Measurements from ENCODE around the gene PLK5. TPM values are rescaled to one million over a fixed set of nuclear protein-coding genes. Genes with fewer than 3 reads are reported as not detected.

Gene PLK5
- total RNA-seq, 1 donor from 2014 or later = 0.09 TPM

DNA sequence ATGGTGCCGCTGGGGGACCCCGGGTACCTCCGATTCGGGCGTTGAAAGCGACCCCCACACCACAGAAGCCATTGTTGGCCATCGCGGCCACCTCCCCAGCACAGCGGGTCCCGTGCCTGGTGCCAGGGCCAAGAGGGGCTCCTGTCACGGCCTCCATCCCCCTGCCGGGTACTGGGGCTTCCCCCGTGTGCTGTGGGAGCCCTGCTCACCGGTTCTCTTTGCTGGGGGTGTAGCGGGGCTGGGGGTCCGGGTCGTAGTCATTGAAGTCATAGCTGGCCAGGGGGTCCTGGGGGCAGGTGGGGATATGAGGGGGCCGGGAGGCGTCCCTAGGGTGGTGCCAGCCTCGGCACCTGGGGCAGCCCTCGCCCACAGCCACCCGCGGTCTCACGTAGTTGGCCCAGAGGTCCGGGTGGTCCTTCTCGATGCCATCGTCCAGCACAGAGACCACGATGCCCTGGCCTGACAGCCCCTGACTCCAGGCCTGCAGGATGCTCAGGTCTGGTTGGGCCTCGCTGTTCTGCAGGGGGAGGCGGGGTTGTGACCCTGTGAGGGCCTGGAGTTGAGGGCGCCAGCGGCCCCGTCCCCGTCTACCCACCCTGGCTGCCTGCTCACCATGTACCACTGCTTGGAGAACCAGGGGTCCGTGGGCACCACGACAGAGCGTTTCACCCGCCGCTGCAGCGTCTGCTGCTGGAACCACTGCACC lies 36.1 kb upstream of the PLK5 start:
- FAIRE-seq (no peak), DNase-seq (ENCODE audit: low read depth) (no peak)
- Histone ChIP-seq H3K27me3 (ENCODE audit: insufficient read depth, low read length) (peaks cover 5% of the 10 kb centered on the region), H3K27ac (ENCODE audit: low read depth, low read length) (no peak overlapping the region), H3K79me2 (ENCODE audit: insufficient read depth, low read length) (no peaks in the 10 kb centered on the region), H3K9me3 (ENCODE audit: insufficient read depth, low read depth, low read length) (no peaks in the 10 kb centered on the region), H3K36me3 (ENCODE audit: insufficient read depth, low read length) (no peaks in the 10 kb centered on the region), H3K4me3 (ENCODE audit: insufficient read depth, low read depth, low read length) (no peak overlapping the region), H2AFZ (ENCODE audit: low read depth, low read length) (no peak overlapping the region), H3K9ac (ENCODE audit: low read length) (no peak overlapping the region), H3K4me1 (ENCODE audit: insufficient read depth, low read length) (peaks cover 15% of the 10 kb centered on the region), H3K4me2 (ENCODE audit: low read length) (no peak overlapping the region), H4K20me1 (ENCODE audit: insufficient read depth, low read length) (no peaks in the 10 kb centered on the region)
- Mint-ChIP-seq H3K27me3 (ENCODE audit: low read depth, unreplicated experiment) (peaks cover 2% of the 10 kb centered on the region), H3K4me1 (ENCODE audit: low read depth, unreplicated experiment) (peaks cover 3% of the 10 kb centered on the region), H3K9me3 (ENCODE audit: unreplicated experiment) (no peaks in the 10 kb centered on the region), H3K36me3 (ENCODE audit: low read depth, unreplicated experiment) (peaks cover 2% of the 10 kb centered on the region), H3K4me3 (ENCODE audit: unreplicated experiment) (no peak overlapping the region), H3K27ac (ENCODE audit: unreplicated experiment) (no peak overlapping the region)
- TF ChIP-seq, protein P1, sequence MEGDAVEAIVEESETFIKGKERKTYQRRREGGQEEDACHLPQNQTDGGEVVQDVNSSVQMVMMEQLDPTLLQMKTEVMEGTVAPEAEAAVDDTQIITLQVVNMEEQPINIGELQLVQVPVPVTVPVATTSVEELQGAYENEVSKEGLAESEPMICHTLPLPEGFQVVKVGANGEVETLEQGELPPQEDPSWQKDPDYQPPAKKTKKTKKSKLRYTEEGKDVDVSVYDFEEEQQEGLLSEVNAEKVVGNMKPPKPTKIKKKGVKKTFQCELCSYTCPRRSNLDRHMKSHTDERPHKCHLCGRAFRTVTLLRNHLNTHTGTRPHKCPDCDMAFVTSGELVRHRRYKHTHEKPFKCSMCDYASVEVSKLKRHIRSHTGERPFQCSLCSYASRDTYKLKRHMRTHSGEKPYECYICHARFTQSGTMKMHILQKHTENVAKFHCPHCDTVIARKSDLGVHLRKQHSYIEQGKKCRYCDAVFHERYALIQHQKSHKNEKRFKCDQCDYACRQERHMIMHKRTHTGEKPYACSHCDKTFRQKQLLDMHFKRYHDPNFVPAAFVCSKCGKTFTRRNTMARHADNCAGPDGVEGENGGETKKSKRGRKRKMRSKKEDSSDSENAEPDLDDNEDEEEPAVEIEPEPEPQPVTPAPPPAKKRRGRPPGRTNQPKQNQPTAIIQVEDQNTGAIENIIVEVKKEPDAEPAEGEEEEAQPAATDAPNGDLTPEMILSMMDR (IDR thresholded peaks at IDR 0.05; ENCODE audit: insufficient read depth, low read depth, low read length) = no peak
- TF ChIP-seq EZH2 (IDR thresholded peaks at IDR 0.05; ENCODE audit: insufficient read depth, low read length) = no peak

DNA sequence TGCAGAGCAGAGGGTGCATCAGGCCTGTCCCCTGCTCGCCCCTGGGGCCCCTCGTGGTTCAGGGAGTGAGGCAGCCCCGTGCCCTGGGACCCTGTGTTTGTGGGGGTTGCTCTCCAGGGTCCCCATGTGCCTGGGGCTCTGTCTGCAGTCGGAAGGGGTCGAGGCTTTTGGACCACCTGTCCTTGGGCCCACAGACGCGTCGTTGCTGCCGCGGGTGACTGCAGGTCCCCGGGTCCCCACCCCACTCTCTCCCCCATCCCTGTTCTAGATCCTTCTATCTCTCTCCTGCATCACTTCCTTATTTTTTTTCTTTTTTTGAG lies 35.6 kb upstream of the PLK5 start:
- H3K4me3 Mint-ChIP-seq (ENCODE audit: unreplicated experiment) = no peak overlapping the region
- Histone ChIP-seq H4K20me1 (ENCODE audit: insufficient read depth, low read length) (no peaks in the 10 kb centered on the region), H3K9me3 (ENCODE audit: insufficient read depth, low read depth, low read length) (no peaks in the 10 kb centered on the region), H3K79me2 (ENCODE audit: insufficient read depth, low read length) (no peaks in the 10 kb centered on the region), H2AFZ (ENCODE audit: low read depth, low read length) (no peak overlapping the region), H3K27me3 (ENCODE audit: insufficient read depth, low read length) (peaks cover 5% of the 10 kb centered on the region), H3K4me3 (ENCODE audit: insufficient read depth, low read depth, low read length) (no peak overlapping the region), H3K36me3 (ENCODE audit: insufficient read depth, low read length) (no peaks in the 10 kb centered on the region), H3K4me2 (ENCODE audit: low read length) (no peak overlapping the region), H3K9ac (ENCODE audit: low read length) (no peak overlapping the region), H3K27ac (ENCODE audit: low read depth, low read length) (no peak overlapping the region), H3K4me1 (ENCODE audit: insufficient read depth, low read length) (peaks cover 15% of the 10 kb centered on the region)
- no peak overlapping the region for H3K27ac Mint-ChIP-seq (ENCODE audit: unreplicated experiment)
- FAIRE-seq = no peak
- no peak for DNase-seq (ENCODE audit: low read depth)
- no peaks in the 10 kb centered on the region for H3K9me3 Mint-ChIP-seq (ENCODE audit: unreplicated experiment)
- no peak for TF ChIP-seq EZH2 (IDR thresholded peaks at IDR 0.05; ENCODE audit: insufficient read depth, low read length)
- TF ChIP-seq, protein P1 (IDR thresholded peaks at IDR 0.05; ENCODE audit: insufficient read depth, low read depth, low read length) = no peak
- peaks cover 3% of the 10 kb centered on the region for H3K4me1 Mint-ChIP-seq (ENCODE audit: low read depth, unreplicated experiment)
- peaks cover 2% of the 10 kb centered on the region for H3K27me3 Mint-ChIP-seq (ENCODE audit: low read depth, unreplicated experiment)
- peaks cover 2% of the 10 kb centered on the region for H3K36me3 Mint-ChIP-seq (ENCODE audit: low read depth, unreplicated experiment)

All from astrocyte (in vitro differentiated cells and primary cell).